ENCODE results near the gene EXOSC2. TPM values are rescaled to one million over a fixed set of nuclear protein-coding genes. Genes with fewer than 3 reads are reported as not detected.

The EXOSC2 gene
- total and polyA plus RNA-seq, 3 donors from 2014 or later, result 15.3 to 24.7 (median 20.3) TPM

- Histone ChIP-seq H3K4me3 (peak overlapping the region in 1 of 2 donors; percentile 14), H3K36me3 (ENCODE audit: low read depth, missing control alignments) (no peaks in the 10 kb centered on the region), H3K4me1 (peaks cover 18% of the 10 kb centered on the region), H3K9me3 (no peaks in the 10 kb centered on the region), H3K27ac (no peak overlapping the region), H3K27me3 (peaks cover 18% of the 10 kb centered on the region)
- no peak for DNase-seq
- intact Hi-C loops (cut with DNase I; ENCODE audit: low total_unique reads), result no loop called here
- no peak for TF ChIP-seq CTCF (IDR thresholded peaks at IDR 0.05)
- TF ChIP-seq POLR2A (IDR thresholded peaks at IDR 0.05), result no peak
- 3% methylated on average over 15 to 37 of the region's 47 CpGs for WGBS, 2 donors
These were observed 32.0 kb upstream of the EXOSC2 start for GRCh38 chr9:130661451-130662098.

DNA sequence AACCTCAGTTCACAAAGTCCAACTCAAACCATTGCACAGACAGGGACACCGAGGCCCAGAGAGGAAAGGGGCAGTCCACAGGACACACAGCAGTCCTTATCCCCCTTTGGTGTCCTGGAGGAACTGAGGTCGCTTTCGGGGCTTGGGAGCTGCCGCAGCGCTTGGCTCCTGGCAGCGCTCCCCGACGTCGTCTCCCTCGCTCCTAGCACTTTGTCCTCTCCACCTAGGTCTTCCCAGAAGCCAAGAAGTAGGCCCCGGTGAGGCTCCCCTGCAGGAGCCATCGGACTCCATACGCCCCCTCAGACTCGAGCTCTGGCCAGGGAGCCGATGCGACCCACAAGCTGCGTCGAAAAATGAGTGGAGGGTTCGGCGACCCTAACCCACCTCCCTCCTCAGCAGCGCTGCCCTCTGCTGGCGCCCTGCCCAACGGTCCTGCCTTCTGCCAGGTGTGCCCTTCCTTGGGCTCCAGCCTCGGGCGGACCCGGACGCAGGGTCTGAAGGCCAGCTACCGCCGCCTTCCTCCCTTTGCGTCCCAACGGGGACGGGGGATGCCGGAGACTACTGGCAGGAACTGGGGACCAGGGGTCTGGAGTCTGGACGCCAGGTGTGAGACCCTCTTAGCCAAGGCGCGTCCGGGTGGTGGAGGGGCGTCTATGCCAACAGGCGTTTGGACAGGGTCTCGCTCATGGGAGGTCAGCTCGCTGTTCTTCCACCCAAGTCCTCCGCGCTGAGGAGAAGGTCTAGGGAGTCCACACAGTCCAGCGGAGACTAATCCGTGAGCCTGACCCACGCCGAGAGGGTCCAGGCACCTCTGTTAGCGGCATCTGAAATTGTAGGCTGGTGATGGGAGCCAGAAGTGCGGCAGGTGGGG is 31.2 kb upstream of the EXOSC2 start:
- no peak for DNase-seq
- H3K27ac ChIP-seq, result no peak overlapping the region
- WGBS, 2 donors, result 0 to 3% methylated on average over 1 to 40 of the region's 49 CpGs
- peaks cover 18% of the 10 kb centered on the region for H3K4me1 ChIP-seq
- intact Hi-C loops (cut with DNase I; ENCODE audit: low total_unique reads), result no loop called here
- H3K4me3 ChIP-seq, result no peak overlapping the region
- H3K9me3 ChIP-seq, result no peaks in the 10 kb centered on the region
- TF ChIP-seq CTCF (IDR thresholded peaks at IDR 0.05), result no peak
- TF ChIP-seq POLR2A (IDR thresholded peaks at IDR 0.05), result no peak
- peaks cover 18% of the 10 kb centered on the region for H3K27me3 ChIP-seq
- H3K36me3 ChIP-seq (ENCODE audit: low read depth, missing control alignments), result no peaks in the 10 kb centered on the region

- intact Hi-C loops (cut with DNase I; ENCODE audit: low total_unique reads), result no loop called here
- 2 to 9% methylated on average over 12 to 15 of the region's 15 CpGs for WGBS, 2 donors
- Histone ChIP-seq H3K9me3 (no peaks in the 10 kb centered on the region), H3K36me3 (ENCODE audit: low read depth, missing control alignments) (no peaks in the 10 kb centered on the region), H3K4me1 (peaks cover 18% of the 10 kb centered on the region), H3K4me3 (peak overlapping the region in 1 of 2 donors; percentile 15), H3K27me3 (peaks cover 18% of the 10 kb centered on the region), H3K27ac (no peak overlapping the region)
- TF ChIP-seq CTCF (IDR thresholded peaks at IDR 0.05), result no peak
- no peak for TF ChIP-seq POLR2A (IDR thresholded peaks at IDR 0.05)
- DNase-seq, result no peak
These were observed 30.7 kb upstream of the EXOSC2 start for GRCh38 chr9:130662970-130663257.

DNA sequence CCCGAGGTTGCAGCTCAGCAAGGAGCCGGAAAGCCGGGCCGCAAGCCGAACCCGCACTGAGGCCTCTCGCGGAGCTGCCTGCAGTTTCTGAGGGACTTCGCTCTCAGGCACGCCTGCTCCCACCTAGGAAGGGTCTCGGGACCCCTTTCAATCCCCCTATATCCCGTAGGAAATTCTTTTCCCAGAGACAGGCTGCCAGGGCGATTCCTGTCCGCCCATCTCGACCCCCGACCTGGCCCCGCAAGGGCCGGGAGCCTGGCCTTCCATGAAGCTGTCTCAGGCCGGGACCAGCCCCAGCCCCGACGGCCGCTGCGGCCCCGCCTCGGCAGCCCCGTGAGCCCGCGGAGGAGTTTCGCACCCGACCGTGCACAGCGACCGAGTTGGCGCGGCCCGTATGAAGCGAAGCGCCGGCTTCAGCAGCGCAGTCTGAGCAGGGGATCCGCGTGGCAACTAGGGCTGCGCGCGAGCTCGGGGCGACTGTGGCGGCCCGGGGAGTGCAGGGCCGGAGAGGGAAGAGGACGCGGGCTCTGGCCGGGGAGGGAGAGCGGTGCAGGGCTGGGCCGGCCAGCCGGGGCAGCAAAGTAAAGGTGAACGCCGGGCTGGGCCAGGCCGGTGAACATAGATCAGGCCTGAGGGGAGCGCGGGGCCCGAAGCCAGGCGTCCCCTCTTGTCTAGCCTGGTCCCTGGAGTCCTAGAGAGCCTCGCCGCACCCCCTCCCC is 30.2 kb upstream of the EXOSC2 start:
- no peak overlapping the region for H3K27ac ChIP-seq
- peaks cover 18% of the 10 kb centered on the region for H3K4me1 ChIP-seq
- H3K36me3 ChIP-seq (ENCODE audit: low read depth, missing control alignments), result no peaks in the 10 kb centered on the region
- DNase-seq, result no peak
- 3 to 6% methylated on average over 30 to 56 of the region's 65 CpGs for WGBS, 2 donors
- H3K27me3 ChIP-seq, result peaks cover 18% of the 10 kb centered on the region
- peak overlapping the region in 1 of 2 donors; percentile 15 for H3K4me3 ChIP-seq
- no peaks in the 10 kb centered on the region for H3K9me3 ChIP-seq
- TF ChIP-seq POLR2A (IDR thresholded peaks at IDR 0.05), result no peak
- TF ChIP-seq CTCF (IDR thresholded peaks at IDR 0.05), result no peak
- intact Hi-C loops (cut with DNase I; ENCODE audit: low total_unique reads), result no loop called here

Measured in testis (tissue), 3 donors.